Mucosa of descending colon (tissue), 3 donors: ENCODE measurements around the gene NAT8L. TPM values are rescaled to one million over a fixed set of nuclear protein-coding genes. Genes with fewer than 3 reads are reported as not detected.
A peak's percentile ranks its signal among the peaks of the same experiment; 100 is the strongest.

Experiments
- ATAC-seq: fragments of 200-7000 bp; cut with Tn5 transposase; one replicate; pipeline ENCODE4 v1.9.1; 2020; ENCODE audit warnings: mild to moderate bottlenecking, moderate library complexity
- DNase-seq, 3 donors: peaks; one replicate each; pipeline ENCODE4 v3.0.0-alpha.2; 2020
- H3K36me3 ChIP-seq: fragments of 200-600 bp; one replicate; pipeline ENCODE4 v1.8.0; 2021; ENCODE audit warnings: low read depth, mild to moderate bottlenecking
- H3K4me1 ChIP-seq: fragments of 200-600 bp; one replicate; pipeline ENCODE4 v1.8.0; 2021; ENCODE audit warnings: low read depth, mild to moderate bottlenecking
- H3K4me3 ChIP-seq: fragments of 200-600 bp; one replicate; pipeline ENCODE4 v1.8.0; 2021; ENCODE audit warnings: mild to moderate bottlenecking
- H3K9me3 ChIP-seq: fragments of 200-600 bp; one replicate; pipeline ENCODE4 v1.8.0; 2021; ENCODE audit warnings: mild to moderate bottlenecking
- CTCF ChIP-seq: fragments of 200-600 bp; IDR thresholded peaks from one replicate; pipeline ENCODE4 v1.8.0; 2022; ENCODE audit warnings: antibody characterized with exemption, mild to moderate bottlenecking
- intact Hi-C, 2 donors: fragments of 100-400 bp; cut with DNase I in 1 of 2; cut with micrococcal nuclease in 1 of 2; formaldehyde crosslinking; loops; one replicate each; pipeline versions ENCODE4 v1.11.0 to v1.11.1; 2022; cut with DNase I, micrococcal nuclease
- total RNA-seq, 3 donors: library from RNA; stranded (reverse); fragmentation: NEBNext Ultra II Directional in 2 of 3; extraction: Animal tissue kit (Norgen Biotek cat#: 25700) in 2 of 3; gene quantifications; one replicate each; pipeline versions ENCODE4 v1.2.1 to v1.2.4, GENCODE V29; 2021 to 2023
- donor health status: DM: no; HTN: no; CAD: no; lungs with moderate emphysema.
- donor health status: DM: no; HTN: no; CAD: no.
- donor health status: DM: no; HTN: yes; CAD: no.

The NAT8L gene
- total RNA-seq, 3 donors from 2014 or later: 0.24 to 0.66 (median 0.26) TPM

- DNase-seq: peak in 1 of 3 donors; percentile 53
- intact Hi-C loops: no loop called here
- Histone ChIP-seq H3K4me3 (no peak overlapping the region), H3K9me3 (no peaks in the 10 kb centered on the region), H3K36me3 (no peaks in the 10 kb centered on the region), H3K4me1 (peaks cover 8% of the 10 kb centered on the region)
- TF ChIP-seq CTCF: no peak
- no peak for ATAC-seq
Measured at GRCh38 chr4:2061186-2062131, 2.3 kb downstream of the NAT8L start.

- no peak overlapping the region for H3K4me3 ChIP-seq
- no peaks in the 10 kb centered on the region for H3K9me3 ChIP-seq
- peaks cover 8% of the 10 kb centered on the region for H3K4me1 ChIP-seq
- no peaks in the 10 kb centered on the region for H3K36me3 ChIP-seq
- no peak for TF ChIP-seq CTCF
- intact Hi-C loops: no loop called here
- DNase-seq (peak in 1 of 3 donors; percentile 27), ATAC-seq (no peak)
Measured at GRCh38 chr4:2062168-2062807, 3.2 kb downstream of the NAT8L start.

- DNase-seq (peak in 2 of 3 donors; percentile 17 to 39), ATAC-seq (no peak)
- Histone ChIP-seq H3K36me3 (no peaks in the 10 kb centered on the region), H3K9me3 (no peaks in the 10 kb centered on the region), H3K4me3 (no peak overlapping the region), H3K4me1 (peaks cover 8% of the 10 kb centered on the region)
- intact Hi-C loops: no loop called here
- TF ChIP-seq CTCF: no peak
Measured at GRCh38 chr4:2062808-2063524, 3.8 kb downstream of the NAT8L start.

GRCh38 chr4:2063557-2064275 is 4.6 kb downstream of the NAT8L start:
- H3K9me3 ChIP-seq: no peaks in the 10 kb centered on the region

More at GRCh38 chr4:2063557-2064275, 4.6 kb downstream of the NAT8L start:
- DNase-seq (peak in 2 of 3 donors; percentile 19 to 40), ATAC-seq (no peak)
- no peak for TF ChIP-seq CTCF
- H3K4me1 ChIP-seq: peaks cover 6% of the 10 kb centered on the region
- intact Hi-C loops: no loop called here
- no peaks in the 10 kb centered on the region for H3K36me3 ChIP-seq
- no peak overlapping the region for H3K4me3 ChIP-seq
